ENCODE results near the gene MOB2. TPM values are rescaled to one million over a fixed set of nuclear protein-coding genes. Genes with fewer than 3 reads are reported as not detected.

MOB2 gene
- total RNA-seq, 1 experiment from 2014 or later: 22.7 TPM

GRCh38 chr11:1490651-1491050, 4.1 kb upstream of the MOB2 start:
- H3K9me3 Mint-ChIP-seq: peaks cover 1 to 5% of the 10 kb centered on the region in 2 experiments; a peak in 3 of 5 replicates
- no peaks in the 10 kb centered on the region for H4K20me1 ChIP-seq (ENCODE audit: control insufficient read depth, insufficient read depth, insufficient read length)
- WGBS (ENCODE audit: extremely low coverage, insufficient read length, low lambda C conversion rate): no CpG with 5 or more reads among the region's 7 CpGs
- DNase-seq: no peak
- H3K27me3 Mint-ChIP-seq (ENCODE audit: low read depth): peaks cover under 1% of the 10 kb centered on the region; the same call in 1 of the 2 replicates
- no peaks in the 10 kb centered on the region for H3K79me1 ChIP-seq (ENCODE audit: insufficient read depth, low read depth, low read length, poor library complexity, severe bottlenecking)
- no peaks in the 10 kb centered on the region for H3K4me1 ChIP-seq (ENCODE audit: insufficient read depth, low read length)
- TF ChIP-seq, protein P1, sequence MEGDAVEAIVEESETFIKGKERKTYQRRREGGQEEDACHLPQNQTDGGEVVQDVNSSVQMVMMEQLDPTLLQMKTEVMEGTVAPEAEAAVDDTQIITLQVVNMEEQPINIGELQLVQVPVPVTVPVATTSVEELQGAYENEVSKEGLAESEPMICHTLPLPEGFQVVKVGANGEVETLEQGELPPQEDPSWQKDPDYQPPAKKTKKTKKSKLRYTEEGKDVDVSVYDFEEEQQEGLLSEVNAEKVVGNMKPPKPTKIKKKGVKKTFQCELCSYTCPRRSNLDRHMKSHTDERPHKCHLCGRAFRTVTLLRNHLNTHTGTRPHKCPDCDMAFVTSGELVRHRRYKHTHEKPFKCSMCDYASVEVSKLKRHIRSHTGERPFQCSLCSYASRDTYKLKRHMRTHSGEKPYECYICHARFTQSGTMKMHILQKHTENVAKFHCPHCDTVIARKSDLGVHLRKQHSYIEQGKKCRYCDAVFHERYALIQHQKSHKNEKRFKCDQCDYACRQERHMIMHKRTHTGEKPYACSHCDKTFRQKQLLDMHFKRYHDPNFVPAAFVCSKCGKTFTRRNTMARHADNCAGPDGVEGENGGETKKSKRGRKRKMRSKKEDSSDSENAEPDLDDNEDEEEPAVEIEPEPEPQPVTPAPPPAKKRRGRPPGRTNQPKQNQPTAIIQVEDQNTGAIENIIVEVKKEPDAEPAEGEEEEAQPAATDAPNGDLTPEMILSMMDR (conservative IDR thresholded peaks at IDR 0.05): no peak
- no peaks in the 10 kb centered on the region for H3K23me2 ChIP-seq (ENCODE audit: insufficient read length, low read depth, low read length, poor library complexity, severe bottlenecking)
- H3K9ac ChIP-seq (ENCODE audit: extremely low read depth, insufficient read length, low read length): no peak overlapping the region
- H3K4me3 Mint-ChIP-seq: no peak overlapping the region
- no peak overlapping the region for H2BK12ac ChIP-seq (ENCODE audit: insufficient read length, low read depth, low read length)
- no peak overlapping the region for H3K14ac ChIP-seq (ENCODE audit: insufficient read depth, low read length)
- H3K56ac ChIP-seq (ENCODE audit: insufficient read length, low read depth, low read length): no peak overlapping the region
- no peak overlapping the region for H2BK20ac ChIP-seq (ENCODE audit: low read depth, low read length, poor library complexity, severe bottlenecking)
- no peaks in the 10 kb centered on the region for H3K9me3 ChIP-seq (ENCODE audit: control insufficient read depth, low read depth, low read length)
- H4K91ac ChIP-seq (ENCODE audit: insufficient read length, low read depth, low read length): no peak overlapping the region
- no peaks in the 10 kb centered on the region for H3K27me3 ChIP-seq (ENCODE audit: insufficient read depth, low read length)
- H2BK120ac ChIP-seq (ENCODE audit: low read depth, low read length, poor library complexity, severe bottlenecking): no peak overlapping the region
- H2AFZ ChIP-seq (ENCODE audit: low read length): no peak overlapping the region
- peaks cover 0 to 2% of the 10 kb centered on the region in 2 experiments; a peak in 1 of 4 replicates for H3K4me1 Mint-ChIP-seq
- no peak overlapping the region for H4K5ac ChIP-seq (ENCODE audit: insufficient read length, low read depth, low read length)
- no peak overlapping the region for H3K18ac ChIP-seq (ENCODE audit: insufficient read length, low read depth, low read length)
- no peak overlapping the region for H3T11ph ChIP-seq (ENCODE audit: low read length)
- H3K79me2 ChIP-seq (ENCODE audit: insufficient read depth, low read length): peaks cover 3% of the 10 kb centered on the region; the same call in 1 of the 2 replicates
- no peak overlapping the region for H4K8ac ChIP-seq (replicated peaks; ENCODE audit: insufficient read length, low read depth, low read length)
- H2BK15ac ChIP-seq (ENCODE audit: low read depth, low read length): no peak overlapping the region
- peaks cover 0 to 5% (median under 1%) of the 10 kb centered on the region in 3 experiments; a peak in 4 of 7 replicates for H3K36me3 Mint-ChIP-seq (ENCODE audit: insufficient read depth in 1 of 3, low read depth in 3 of 3)
- H3K23ac ChIP-seq (ENCODE audit: insufficient read length, low read depth, low read length): no peak overlapping the region
- H3K4me2 ChIP-seq (ENCODE audit: insufficient read depth, insufficient read length, low read length): no peak overlapping the region
- no peak overlapping the region for H3K27ac ChIP-seq (ENCODE audit: insufficient read length, low read depth, low read length)
- H3K27ac Mint-ChIP-seq: no peak overlapping the region
- H2BK5ac ChIP-seq (ENCODE audit: insufficient read length, low read length): no peak overlapping the region
- H3K4ac ChIP-seq (ENCODE audit: low read depth, low read length): no peak overlapping the region
- H2AK5ac ChIP-seq (ENCODE audit: insufficient read length, low read length): no peak overlapping the region
